ENCODE results near the gene NXF1.
A peak's percentile ranks its signal among the peaks of the same experiment; 100 is the strongest.

Gene NXF1

DNA sequence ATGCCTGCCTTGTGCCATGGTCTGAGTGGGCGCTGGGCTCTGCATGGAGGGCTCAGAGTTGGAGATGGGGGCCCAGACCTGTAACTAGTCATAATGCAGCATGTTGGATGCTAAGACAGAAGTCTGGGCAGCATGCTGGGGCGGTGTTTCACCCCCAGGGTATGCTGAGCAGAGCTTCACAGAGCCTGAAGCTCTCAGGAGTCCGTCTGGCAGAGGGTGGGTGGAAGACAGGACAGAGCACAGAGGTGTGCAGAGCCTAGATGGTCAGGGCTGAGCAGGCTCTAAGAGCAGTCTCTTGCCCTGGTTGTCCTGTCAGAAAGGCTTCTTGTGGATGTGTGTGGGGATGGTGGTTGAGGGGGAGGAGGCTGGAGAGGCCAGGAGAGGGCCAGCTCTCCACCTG is 26.8 kb downstream of the NXF1 start:
- no peak overlapping the region for H3K27ac ChIP-seq
- no peak for TF ChIP-seq ZFX (IDR thresholded peaks at IDR 0.05; ENCODE audit: borderline replicate concordance)
- TF ChIP-seq, protein P1, sequence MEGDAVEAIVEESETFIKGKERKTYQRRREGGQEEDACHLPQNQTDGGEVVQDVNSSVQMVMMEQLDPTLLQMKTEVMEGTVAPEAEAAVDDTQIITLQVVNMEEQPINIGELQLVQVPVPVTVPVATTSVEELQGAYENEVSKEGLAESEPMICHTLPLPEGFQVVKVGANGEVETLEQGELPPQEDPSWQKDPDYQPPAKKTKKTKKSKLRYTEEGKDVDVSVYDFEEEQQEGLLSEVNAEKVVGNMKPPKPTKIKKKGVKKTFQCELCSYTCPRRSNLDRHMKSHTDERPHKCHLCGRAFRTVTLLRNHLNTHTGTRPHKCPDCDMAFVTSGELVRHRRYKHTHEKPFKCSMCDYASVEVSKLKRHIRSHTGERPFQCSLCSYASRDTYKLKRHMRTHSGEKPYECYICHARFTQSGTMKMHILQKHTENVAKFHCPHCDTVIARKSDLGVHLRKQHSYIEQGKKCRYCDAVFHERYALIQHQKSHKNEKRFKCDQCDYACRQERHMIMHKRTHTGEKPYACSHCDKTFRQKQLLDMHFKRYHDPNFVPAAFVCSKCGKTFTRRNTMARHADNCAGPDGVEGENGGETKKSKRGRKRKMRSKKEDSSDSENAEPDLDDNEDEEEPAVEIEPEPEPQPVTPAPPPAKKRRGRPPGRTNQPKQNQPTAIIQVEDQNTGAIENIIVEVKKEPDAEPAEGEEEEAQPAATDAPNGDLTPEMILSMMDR (IDR thresholded peaks at IDR 0.05), result no peak

DNA sequence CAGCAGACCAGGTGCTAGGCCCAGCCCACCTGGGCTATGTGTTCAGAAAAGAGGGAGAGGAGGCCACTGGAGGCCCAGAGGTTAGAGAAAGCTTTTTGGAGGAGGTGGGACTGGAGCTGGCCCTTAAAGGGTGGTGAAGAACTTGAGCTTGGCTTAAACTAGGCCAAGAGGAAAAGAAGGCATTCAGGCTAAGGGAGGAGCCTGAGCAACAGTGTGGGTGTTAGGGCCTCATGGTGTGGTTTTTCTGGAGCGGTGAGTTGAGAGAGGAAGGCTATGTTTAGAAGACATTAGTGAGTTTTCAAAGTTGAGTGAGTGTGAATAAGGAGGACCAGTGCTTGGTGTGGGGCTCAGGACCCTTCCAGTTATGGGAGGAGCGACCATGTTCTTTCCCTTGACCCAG is 27.9 kb downstream of the NXF1 start:
- no peak for TF ChIP-seq ZFX (IDR thresholded peaks at IDR 0.05; ENCODE audit: borderline replicate concordance)
- H3K27ac ChIP-seq, result no peak overlapping the region

DNA sequence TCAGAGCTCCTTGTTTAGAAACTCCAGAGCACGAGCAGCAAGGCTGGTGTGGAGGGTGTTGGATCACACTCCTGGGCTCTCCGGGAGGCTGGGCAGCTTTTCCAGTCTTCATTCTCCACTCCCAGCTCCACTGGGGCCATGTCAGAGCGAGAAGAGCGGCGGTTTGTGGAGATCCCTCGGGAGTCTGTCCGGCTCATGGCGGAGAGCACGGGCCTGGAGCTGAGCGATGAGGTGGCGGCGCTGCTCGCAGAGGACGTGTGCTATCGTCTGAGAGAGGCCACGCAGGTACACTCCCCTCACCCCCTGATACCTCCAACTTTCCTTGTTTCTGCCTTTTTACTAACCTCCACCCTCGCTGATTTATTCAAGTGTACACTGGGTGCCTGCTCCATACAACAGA is 29.6 kb downstream of the NXF1 start:
- TF ChIP-seq, protein P1 (IDR thresholded peaks at IDR 0.05), result no peak
- H3K27ac ChIP-seq, result no peak overlapping the region

DNA sequence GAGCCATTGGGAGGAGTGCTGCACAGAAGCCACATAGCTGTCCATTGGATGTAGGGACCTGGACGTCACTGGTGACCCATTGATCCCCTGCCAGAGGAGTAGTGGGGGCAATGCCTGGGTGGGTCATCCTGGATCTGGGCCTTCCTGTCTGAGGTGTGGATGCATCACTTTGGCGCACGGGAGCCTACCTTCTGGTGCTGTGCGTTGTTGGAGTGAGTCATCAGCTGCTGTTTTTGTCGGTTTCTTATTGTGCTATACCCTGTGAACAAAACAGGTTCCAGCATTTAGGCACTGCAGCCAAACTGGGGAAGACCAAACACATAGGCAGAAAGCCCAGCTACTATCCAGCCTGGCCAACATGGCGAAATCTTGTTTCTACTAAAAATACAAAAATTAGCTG is 30.8 kb downstream of the NXF1 start:
- TF ChIP-seq ZFX (IDR thresholded peaks at IDR 0.05; ENCODE audit: borderline replicate concordance), result no peak
- TF ChIP-seq, protein P1 (IDR thresholded peaks at IDR 0.05), result no peak
- H3K27ac ChIP-seq, result no peak overlapping the region

DNA sequence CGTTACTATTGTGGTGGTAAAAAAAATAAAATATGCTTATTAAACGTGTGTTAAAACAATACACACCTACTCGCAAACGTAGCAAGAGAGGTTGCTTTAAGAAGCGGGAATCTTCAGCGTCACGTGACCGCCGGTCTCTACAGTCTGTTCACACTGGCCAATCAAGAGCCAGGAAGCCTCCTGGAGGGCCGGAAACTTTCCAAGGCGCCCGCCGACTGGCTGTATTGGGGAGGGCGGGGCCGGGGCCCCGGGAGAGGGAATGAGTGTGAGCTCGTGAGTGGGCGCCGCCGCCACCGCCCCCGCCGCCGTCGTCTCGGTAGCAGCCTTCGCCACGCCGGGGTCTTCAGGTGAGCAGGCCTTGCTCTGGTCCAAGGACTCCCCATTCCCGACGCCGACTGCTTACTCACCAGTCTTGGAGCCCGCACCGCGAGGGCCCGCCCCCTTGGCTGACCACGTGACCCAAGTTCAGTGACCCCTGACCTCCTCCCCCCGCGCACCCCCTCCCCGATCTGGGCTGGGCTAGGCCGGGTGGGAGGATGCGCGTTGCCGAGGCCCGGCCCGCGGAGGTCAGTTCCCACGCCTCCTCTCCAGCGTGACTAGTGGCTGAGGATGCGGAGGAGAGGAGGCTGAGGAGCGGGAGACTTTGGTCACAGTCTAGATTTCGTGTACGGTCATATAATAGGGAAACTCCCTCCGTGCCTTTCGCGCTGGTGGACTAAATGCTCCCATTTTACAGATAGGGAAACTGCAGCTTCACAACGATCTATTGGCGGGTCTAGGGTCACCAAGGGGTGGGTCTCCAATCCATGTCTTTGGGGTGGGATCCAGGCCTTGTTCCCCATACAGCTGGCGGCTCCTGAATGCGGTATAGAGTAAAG is 33.9 kb downstream of the NXF1 start, which contains the start of gene TAF6L:
Gene TAF6L (plus strand): TSS at position 253 of the 878 bp plus-strand sequence. CDS start 4,388 bp downstream, outside the sequence.
- no peak for TF ChIP-seq ZFX (IDR thresholded peaks at IDR 0.05; ENCODE audit: borderline replicate concordance)
- TF ChIP-seq, protein P1 (IDR thresholded peaks at IDR 0.05), result no peak
- H3K27ac ChIP-seq, result peak within 1 kb of the TSS; percentile 94

DNA sequence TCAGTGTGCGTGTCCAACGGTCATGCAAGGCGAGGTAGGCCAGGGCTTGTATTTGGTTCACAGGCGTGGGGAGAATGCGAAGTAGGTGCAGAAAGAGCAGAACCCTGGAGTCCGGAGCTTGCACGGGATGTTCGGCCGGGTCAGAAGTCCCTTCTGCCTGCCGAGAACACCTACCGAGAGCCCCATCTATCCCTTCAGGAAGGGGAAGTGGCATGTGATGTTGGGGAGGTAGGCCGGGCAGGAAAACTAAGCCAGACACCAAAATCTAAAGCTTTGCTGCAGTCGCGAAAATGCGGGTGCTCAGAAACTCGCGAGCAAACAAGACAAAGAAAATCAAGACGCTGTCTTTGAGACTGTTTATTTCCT is 34.5 kb downstream of the NXF1 start:
- H3K27ac ChIP-seq, result peak overlapping the region; percentile 94
- TF ChIP-seq ZFX (IDR thresholded peaks at IDR 0.05; ENCODE audit: borderline replicate concordance), result no peak
- TF ChIP-seq, protein P1 (IDR thresholded peaks at IDR 0.05), result no peak

DNA sequence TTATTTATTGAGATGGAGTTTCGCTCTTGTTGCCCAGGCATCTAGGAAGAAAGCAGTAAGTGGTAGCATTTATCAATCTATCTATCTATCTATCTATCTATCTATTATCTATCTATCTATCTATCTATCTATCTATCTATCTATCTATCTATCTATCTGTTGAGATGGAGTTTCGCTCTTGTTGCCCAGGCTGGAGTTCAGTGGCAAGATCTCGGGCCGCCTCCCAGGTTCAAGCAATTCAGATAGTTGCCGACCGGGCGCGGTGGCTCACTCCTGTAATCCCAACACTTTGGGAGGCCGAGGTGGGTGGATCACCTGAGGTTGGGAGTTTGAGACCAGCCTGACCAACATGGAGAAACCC is 44.4 kb downstream of the NXF1 start:
- peak overlapping the region; percentile 74 for H3K27ac ChIP-seq

DNA sequence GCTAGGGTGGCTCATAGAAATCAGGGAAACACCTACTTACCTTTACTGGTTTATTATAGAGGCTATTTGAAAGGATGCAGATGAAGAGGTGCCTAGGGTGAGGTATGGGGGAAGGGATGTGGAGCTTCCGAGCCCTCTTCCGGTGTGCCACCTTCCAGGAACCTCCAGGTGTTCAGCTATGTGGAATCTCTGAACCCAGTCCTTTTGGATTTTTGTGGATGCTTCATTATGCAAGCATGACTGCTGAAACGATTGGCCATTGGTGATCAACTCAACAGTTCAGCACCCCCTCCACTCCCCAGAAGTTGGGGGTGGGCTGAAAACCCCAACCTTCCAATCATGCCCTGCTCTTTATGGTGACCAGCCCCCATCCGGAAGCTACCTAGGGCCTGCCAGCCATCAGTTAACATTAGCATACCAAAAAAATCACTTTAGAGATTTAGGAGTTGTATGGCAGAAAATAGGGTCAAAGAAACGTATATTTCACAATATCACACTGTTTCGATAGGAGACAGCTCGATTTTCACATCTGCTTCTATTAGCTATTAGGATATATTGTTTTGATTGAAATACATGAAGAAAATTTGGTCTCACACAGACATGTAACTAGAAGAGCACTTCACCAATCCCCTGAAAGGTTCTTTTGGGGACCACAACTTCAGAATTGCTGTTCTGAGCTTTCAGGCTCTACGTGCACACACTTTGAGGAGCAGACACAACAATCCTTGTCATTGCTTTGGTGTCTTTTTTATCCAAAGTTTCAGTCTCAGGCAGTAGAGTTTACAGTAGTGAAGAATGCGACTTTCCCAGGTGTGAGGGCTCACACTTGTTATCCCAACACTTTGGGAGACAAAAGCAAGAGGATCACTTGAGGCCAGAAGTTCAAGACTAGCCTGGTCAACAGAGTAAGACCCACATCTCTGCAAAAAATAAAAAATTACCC is 47.1 kb downstream of the NXF1 start:
- TF ChIP-seq, protein P1 (IDR thresholded peaks at IDR 0.05), result no peak
- TF ChIP-seq ZFX (IDR thresholded peaks at IDR 0.05; ENCODE audit: borderline replicate concordance), result no peak
- H3K27ac ChIP-seq, result no peak overlapping the region

Measured in 22Rv1 (cell line).